BLaER1 (cell line): ENCODE data around the gene TLR8.

Source experiments
- H3K27ac ChIP-seq: shearing (Covaris generic); formaldehyde crosslinking; 2 replicates; pipeline ENCODE4 v1.8.1; 2022
- H3K27me3 ChIP-seq: shearing (Covaris generic); formaldehyde crosslinking; 2 replicates; pipeline ENCODE4 v1.8.1; 2022
- H3K36me3 ChIP-seq: shearing (Covaris generic); formaldehyde crosslinking; 2 replicates; pipeline ENCODE4 v1.8.1; 2022
- H3K4me1 ChIP-seq: shearing (Covaris generic); formaldehyde crosslinking; 2 replicates; pipeline ENCODE4 v1.8.1; 2022
- H3K4me2 ChIP-seq: shearing (Covaris generic); formaldehyde crosslinking; 2 replicates; pipeline ENCODE4 v1.8.1; 2022
- H3K4me3 ChIP-seq: shearing (Covaris generic); formaldehyde crosslinking; 2 replicates; pipeline ENCODE4 v1.8.1; 2022
- H3K9ac ChIP-seq: shearing (Covaris generic); formaldehyde crosslinking; 2 replicates; pipeline ENCODE4 v1.8.1; 2022
- H3K9me3 ChIP-seq: shearing (Covaris generic); formaldehyde crosslinking; 2 replicates; pipeline ENCODE4 v1.8.1; 2022
- H4K20me1 ChIP-seq: shearing (Covaris generic); formaldehyde crosslinking; 2 replicates; pipeline ENCODE4 v1.8.1; 2022
- Cebpa-rat ChIP-seq: shearing (Covaris generic); IDR thresholded peaks from 2 replicates; pipeline ENCODE4 v1.8.1; 2022

Gene TLR8

GRCh38 chrX:12906046-12906761 is at the start of gene TLR8:
Gene TLR8 (plus strand): TSS chrX:12906620. CDS start chrX:12906707, 87 bp downstream.
- Histone ChIP-seq H3K4me3 (no peak within 1 kb of the TSS), H3K36me3 (no peaks in the 10 kb centered on the region), H3K4me1 (peaks cover 7% of the 10 kb centered on the region), H4K20me1 (peaks cover 9% of the 10 kb centered on the region; the same call in 1 of the 2 replicates), H3K27me3 (peaks cover 57% of the 10 kb centered on the region), H3K27ac (no peak within 1 kb of the TSS), H3K9me3 (no peaks in the 10 kb centered on the region), H3K9ac (no peak within 1 kb of the TSS), H3K4me2 (no peak within 1 kb of the TSS)
- TF ChIP-seq Cebpa-rat = no peak

- H3K27me3 ChIP-seq = peaks cover 61% of the 10 kb centered on the region
Measured at GRCh38 chrX:12865359-12865758, 41.1 kb upstream of the TLR8 start.

GRCh38 chrX:12866451-12867377 is 39.7 kb upstream of the TLR8 start, which contains the start of gene TLR7:
Gene TLR7 (plus strand): TSS chrX:12867072. CDS start chrX:12867579, 507 bp downstream.
- Histone ChIP-seq H3K36me3 (no peaks in the 10 kb centered on the region), H3K27me3 (peaks cover 71% of the 10 kb centered on the region), H3K9ac (no peak within 1 kb of the TSS), H3K4me3 (no peak within 1 kb of the TSS), H3K4me1 (peaks cover 37% of the 10 kb centered on the region), H3K27ac (no peak within 1 kb of the TSS), H3K4me2 (peak within 1 kb of the TSS; percentile 8), H4K20me1 (0 out of 2 replicates have a peak, but pooled peaks cover 5% of the 10 kb centered on the region), H3K9me3 (peaks cover 20% of the 10 kb centered on the region)
- TF ChIP-seq Cebpa-rat = no peak

More at GRCh38 chrX:12865359-12865758, 41.1 kb upstream of the TLR8 start:
- H3K36me3 ChIP-seq = no peaks in the 10 kb centered on the region
- peak overlapping the region; percentile 45 for H3K4me2 ChIP-seq
- peaks cover 20% of the 10 kb centered on the region for H3K9me3 ChIP-seq
- H3K4me3 ChIP-seq = no peak overlapping the region
- H3K27ac ChIP-seq = no peak overlapping the region
- H3K9ac ChIP-seq = no peak overlapping the region
- TF ChIP-seq Cebpa-rat = peak; percentile 35; the same call in 1 of the 2 replicates
- H3K4me1 ChIP-seq = peaks cover 37% of the 10 kb centered on the region
- no peaks in the 10 kb centered on the region for H4K20me1 ChIP-seq

GRCh38 chrX:12867685-12868084 is 38.7 kb upstream of the TLR8 start:
- Histone ChIP-seq H3K4me2 (peak overlapping the region; percentile 8), H3K4me1 (peaks cover 37% of the 10 kb centered on the region), H3K9me3 (peaks cover 14% of the 10 kb centered on the region), H3K27me3 (peaks cover 80% of the 10 kb centered on the region), H3K36me3 (no peaks in the 10 kb centered on the region), H4K20me1 (0 out of 2 replicates have a peak, but pooled peaks cover 5% of the 10 kb centered on the region), H3K4me3 (no peak overlapping the region), H3K9ac (no peak overlapping the region), H3K27ac (no peak overlapping the region)
- no peak for TF ChIP-seq Cebpa-rat

GRCh38 chrX:12868747-12869146 is 37.7 kb upstream of the TLR8 start:
- Histone ChIP-seq H3K27me3 (peaks cover 88% of the 10 kb centered on the region), H3K4me3 (no peak overlapping the region), H3K4me2 (peak overlapping the region; percentile 8; the same call in 1 of the 2 replicates), H4K20me1 (0 out of 2 replicates have a peak, but pooled peaks cover 5% of the 10 kb centered on the region), H3K4me1 (peaks cover 37% of the 10 kb centered on the region), H3K36me3 (no peaks in the 10 kb centered on the region), H3K9ac (no peak overlapping the region), H3K27ac (no peak overlapping the region), H3K9me3 (peaks cover 9% of the 10 kb centered on the region)
- no peak for TF ChIP-seq Cebpa-rat

GRCh38 chrX:12871257-12871656 is 35.2 kb upstream of the TLR8 start:
- Histone ChIP-seq H3K36me3 (no peaks in the 10 kb centered on the region), H3K4me2 (peak overlapping the region; percentile 5; the same call in 1 of the 2 replicates), H3K4me1 (peaks cover 23% of the 10 kb centered on the region), H3K27me3 (peaks cover 96% of the 10 kb centered on the region), H3K9me3 (no peaks in the 10 kb centered on the region), H4K20me1 (0 out of 2 replicates have a peak, but pooled peaks cover 5% of the 10 kb centered on the region), H3K27ac (no peak overlapping the region), H3K9ac (no peak overlapping the region), H3K4me3 (no peak overlapping the region)
- no peak for TF ChIP-seq Cebpa-rat

- Histone ChIP-seq H3K36me3 (no peaks in the 10 kb centered on the region), H3K27me3 (peaks cover 94% of the 10 kb centered on the region), H3K4me2 (no peak overlapping the region), H3K4me3 (no peak overlapping the region), H4K20me1 (0 out of 2 replicates have a peak, but pooled peaks cover 5% of the 10 kb centered on the region), H3K9me3 (no peaks in the 10 kb centered on the region), H3K4me1 (peaks cover 8% of the 10 kb centered on the region; the same call in 1 of the 2 replicates), H3K9ac (no peak overlapping the region), H3K27ac (no peak overlapping the region)
- TF ChIP-seq Cebpa-rat = no peak
Measured at GRCh38 chrX:12872741-12873140, 33.7 kb upstream of the TLR8 start.

GRCh38 chrX:12874581-12874980 is 31.8 kb upstream of the TLR8 start:
- Histone ChIP-seq H3K36me3 (no peaks in the 10 kb centered on the region), H3K9ac (no peak overlapping the region), H3K4me2 (no peak overlapping the region), H4K20me1 (0 out of 2 replicates have a peak, but pooled peaks cover 5% of the 10 kb centered on the region), H3K27ac (no peak overlapping the region), H3K4me3 (no peak overlapping the region), H3K27me3 (peaks cover 94% of the 10 kb centered on the region), H3K9me3 (no peaks in the 10 kb centered on the region), H3K4me1 (no peaks in the 10 kb centered on the region)
- TF ChIP-seq Cebpa-rat = no peak

- H3K4me3 ChIP-seq = no peak overlapping the region
- H4K20me1 ChIP-seq = no peaks in the 10 kb centered on the region
- H3K9ac ChIP-seq = no peak overlapping the region
- no peaks in the 10 kb centered on the region for H3K36me3 ChIP-seq
- H3K27me3 ChIP-seq = peaks cover 94% of the 10 kb centered on the region
- no peak overlapping the region for H3K27ac ChIP-seq
- no peak for TF ChIP-seq Cebpa-rat
- H3K9me3 ChIP-seq = no peaks in the 10 kb centered on the region
- H3K4me2 ChIP-seq = no peak overlapping the region
- no peaks in the 10 kb centered on the region for H3K4me1 ChIP-seq
Measured at GRCh38 chrX:12877386-12877785, 29.0 kb upstream of the TLR8 start.
